ENCODE measurements around the gene C18orf54.
"Not testable (repeated sequence)": the region's sequence is repeated elsewhere in the genome, so short reads cannot be mapped to it uniquely, and the experiment has no call there.

DNA sequence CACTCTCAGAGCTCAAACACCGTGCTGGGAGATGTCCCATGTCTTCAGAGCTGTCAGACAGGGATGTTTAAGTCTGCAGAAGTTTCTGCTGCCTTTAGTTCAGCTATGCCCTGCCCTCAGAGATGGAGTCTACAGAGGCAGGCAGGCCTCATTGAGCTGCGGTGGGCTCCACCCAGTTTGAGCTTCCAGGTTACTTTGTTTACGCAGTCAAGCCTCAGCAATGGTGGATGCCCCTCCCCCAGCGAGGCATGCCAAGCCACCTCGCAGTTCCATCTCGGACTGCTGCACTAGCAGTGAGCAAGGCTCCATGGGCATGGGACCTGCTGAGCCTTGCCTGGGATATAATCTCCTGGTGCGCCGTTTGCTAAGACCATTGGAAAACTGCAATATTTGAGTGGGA lies 48.1 kb upstream of the C18orf54 start:
- not testable (repeated sequence) for TF ChIP-seq POLR2A (IDR thresholded peaks at IDR 0.05; ENCODE audit: low read depth, low read length); RFX5 (IDR thresholded peaks at IDR 0.05; ENCODE audit: low read depth, low read length); CHD1 (IDR thresholded peaks at IDR 0.05; ENCODE audit: low read depth, low read length); MAFK (IDR thresholded peaks at IDR 0.05; ENCODE audit: low read depth, low read length); FOS (IDR thresholded peaks at IDR 0.05; ENCODE audit: low read depth, low read length); MAZ (IDR thresholded peaks at IDR 0.05; ENCODE audit: borderline replicate concordance, low read depth, low read length); MXI1 (IDR thresholded peaks at IDR 0.05; ENCODE audit: borderline replicate concordance, low read depth, low read length)
- TF ChIP-seq, protein P1, sequence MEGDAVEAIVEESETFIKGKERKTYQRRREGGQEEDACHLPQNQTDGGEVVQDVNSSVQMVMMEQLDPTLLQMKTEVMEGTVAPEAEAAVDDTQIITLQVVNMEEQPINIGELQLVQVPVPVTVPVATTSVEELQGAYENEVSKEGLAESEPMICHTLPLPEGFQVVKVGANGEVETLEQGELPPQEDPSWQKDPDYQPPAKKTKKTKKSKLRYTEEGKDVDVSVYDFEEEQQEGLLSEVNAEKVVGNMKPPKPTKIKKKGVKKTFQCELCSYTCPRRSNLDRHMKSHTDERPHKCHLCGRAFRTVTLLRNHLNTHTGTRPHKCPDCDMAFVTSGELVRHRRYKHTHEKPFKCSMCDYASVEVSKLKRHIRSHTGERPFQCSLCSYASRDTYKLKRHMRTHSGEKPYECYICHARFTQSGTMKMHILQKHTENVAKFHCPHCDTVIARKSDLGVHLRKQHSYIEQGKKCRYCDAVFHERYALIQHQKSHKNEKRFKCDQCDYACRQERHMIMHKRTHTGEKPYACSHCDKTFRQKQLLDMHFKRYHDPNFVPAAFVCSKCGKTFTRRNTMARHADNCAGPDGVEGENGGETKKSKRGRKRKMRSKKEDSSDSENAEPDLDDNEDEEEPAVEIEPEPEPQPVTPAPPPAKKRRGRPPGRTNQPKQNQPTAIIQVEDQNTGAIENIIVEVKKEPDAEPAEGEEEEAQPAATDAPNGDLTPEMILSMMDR (conservative IDR thresholded peaks at IDR 0.05; ENCODE audit: low read depth, low read length): not testable (repeated sequence)
- TF ChIP-seq, protein P2, sequence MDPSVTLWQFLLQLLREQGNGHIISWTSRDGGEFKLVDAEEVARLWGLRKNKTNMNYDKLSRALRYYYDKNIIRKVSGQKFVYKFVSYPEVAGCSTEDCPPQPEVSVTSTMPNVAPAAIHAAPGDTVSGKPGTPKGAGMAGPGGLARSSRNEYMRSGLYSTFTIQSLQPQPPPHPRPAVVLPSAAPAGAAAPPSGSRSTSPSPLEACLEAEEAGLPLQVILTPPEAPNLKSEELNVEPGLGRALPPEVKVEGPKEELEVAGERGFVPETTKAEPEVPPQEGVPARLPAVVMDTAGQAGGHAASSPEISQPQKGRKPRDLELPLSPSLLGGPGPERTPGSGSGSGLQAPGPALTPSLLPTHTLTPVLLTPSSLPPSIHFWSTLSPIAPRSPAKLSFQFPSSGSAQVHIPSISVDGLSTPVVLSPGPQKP (IDR thresholded peaks at IDR 0.05; ENCODE audit: borderline replicate concordance, low read depth, low read length): not testable (repeated sequence)
